Stimulated activated CD8-positive, alpha-beta memory T cell treated with anti-CD3 and anti-CD28 coated beads, Interleukin-4, amount 100 ng/mL, for 48 hours (primary cell): Measurements from ENCODE around the gene CARMIL1.
"Not testable (repeated sequence)": the region's sequence is repeated elsewhere in the genome, so short reads cannot be mapped to it uniquely, and the experiment has no call there.

Source experiments
- DNase-seq: peaks from one replicate; pipeline ENCODE4 v3.0.0-alpha.2; 2020

Gene CARMIL1

GRCh38 chr6:25414755-25415154, 135.6 kb downstream of the CARMIL1 start:
- no peak for DNase-seq

- DNase-seq = no peak
Measured at GRCh38 chr6:25415274-25415673, 136.1 kb downstream of the CARMIL1 start.

- no peak for DNase-seq
Measured at GRCh38 chr6:25415701-25416100, 136.5 kb downstream of the CARMIL1 start.

- DNase-seq = no peak
Measured at GRCh38 chr6:25417046-25417605, 138.0 kb downstream of the CARMIL1 start.

GRCh38 chr6:25418454-25419052, 139.4 kb downstream of the CARMIL1 start:
- no peak for DNase-seq

- no peak for DNase-seq
Measured at GRCh38 chr6:25419879-25420278, 140.7 kb downstream of the CARMIL1 start.

- DNase-seq = no peak
Measured at GRCh38 chr6:25423358-25423757, 144.2 kb downstream of the CARMIL1 start.

- no peak for DNase-seq
Measured at GRCh38 chr6:25424303-25424702, 145.1 kb downstream of the CARMIL1 start.

GRCh38 chr6:25427549-25427948, 148.4 kb downstream of the CARMIL1 start:
- no peak for DNase-seq

GRCh38 chr6:25428758-25429317, 149.7 kb downstream of the CARMIL1 start:
- DNase-seq = no peak

GRCh38 chr6:25431306-25431974, 152.3 kb downstream of the CARMIL1 start:
- DNase-seq = no peak

GRCh38 chr6:25431975-25432307, 152.8 kb downstream of the CARMIL1 start:
- no peak for DNase-seq

- DNase-seq = no peak
Measured at GRCh38 chr6:25434921-25435320, 155.7 kb downstream of the CARMIL1 start.

- DNase-seq = no peak
Measured at GRCh38 chr6:25435416-25435985, 156.3 kb downstream of the CARMIL1 start.

GRCh38 chr6:25436760-25437159, 157.6 kb downstream of the CARMIL1 start:
- DNase-seq = no peak

GRCh38 chr6:25439368-25439767, 160.2 kb downstream of the CARMIL1 start:
- no peak for DNase-seq

- DNase-seq = no peak
Measured at GRCh38 chr6:25441663-25442270, 162.6 kb downstream of the CARMIL1 start.

GRCh38 chr6:25442898-25443297, 163.7 kb downstream of the CARMIL1 start:
- no peak for DNase-seq

GRCh38 chr6:25444521-25444920, 165.3 kb downstream of the CARMIL1 start:
- not testable (repeated sequence) for DNase-seq

GRCh38 chr6:25446830-25447569, 167.8 kb downstream of the CARMIL1 start:
- DNase-seq = no peak

- no peak for DNase-seq
Measured at GRCh38 chr6:25447570-25447929, 168.4 kb downstream of the CARMIL1 start.

- no peak for DNase-seq
Measured at GRCh38 chr6:25448965-25449538, 169.9 kb downstream of the CARMIL1 start.

GRCh38 chr6:25449774-25450173, 170.6 kb downstream of the CARMIL1 start:
- no peak for DNase-seq
